Activated T-cell treated with anti-CD3 and anti-CD28 coated beads for 4 hours (primary cell): Measurements from ENCODE around the gene GSC.
"Not testable (repeated sequence)": the region's sequence is repeated elsewhere in the genome, so short reads cannot be mapped to it uniquely, and the experiment has no call there.

ENCODE experiments used
- DNase-seq: peaks from one replicate; pipeline ENCODE4 v3.0.0-alpha.2; 2020

GSC gene

DNA sequence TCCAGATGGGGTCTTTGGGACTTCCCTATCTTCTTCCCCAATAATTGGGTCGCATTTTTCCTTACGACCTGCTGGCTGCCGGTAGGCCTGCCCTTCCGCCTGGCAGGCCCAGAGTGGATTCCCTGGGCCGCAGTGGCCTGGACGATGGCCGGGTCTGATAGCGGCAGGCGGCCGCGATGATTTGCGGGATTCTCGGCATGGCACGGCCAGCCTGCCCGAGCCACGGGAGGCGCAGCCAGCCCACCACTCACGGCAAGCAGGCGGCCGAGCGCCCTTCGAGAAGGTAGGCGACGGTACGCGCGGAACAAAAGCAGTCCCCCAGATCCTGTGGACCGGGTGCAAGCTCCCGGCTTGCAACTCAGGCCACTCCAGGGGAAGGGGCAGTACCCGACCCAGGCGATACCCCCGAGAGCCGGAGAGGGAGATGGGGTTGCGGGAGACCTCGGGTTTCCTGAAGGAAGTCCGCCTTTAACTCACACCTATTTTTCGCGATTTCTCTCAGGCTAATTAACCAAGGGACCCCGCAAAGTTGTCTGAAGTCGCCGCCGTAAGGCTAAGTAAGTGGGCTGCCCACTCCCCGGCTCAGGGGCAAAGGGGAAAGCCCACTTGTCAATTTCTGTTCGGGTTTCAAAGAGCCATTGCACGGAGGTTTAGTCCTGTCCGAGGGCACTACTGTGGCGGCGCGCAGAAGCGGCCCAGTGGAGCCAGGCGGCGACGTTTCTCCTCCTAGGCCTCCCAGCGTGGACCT, 1.4 kb upstream of the GSC start:
- DNase-seq, result no peak

- DNase-seq, result no peak
These were observed 873 bp upstream of the GSC start for GRCh38 chr14:94770815-94771157.

GRCh38 chr14:94770251-94770749, 387 bp upstream of the GSC start:
- no peak for DNase-seq

DNA sequence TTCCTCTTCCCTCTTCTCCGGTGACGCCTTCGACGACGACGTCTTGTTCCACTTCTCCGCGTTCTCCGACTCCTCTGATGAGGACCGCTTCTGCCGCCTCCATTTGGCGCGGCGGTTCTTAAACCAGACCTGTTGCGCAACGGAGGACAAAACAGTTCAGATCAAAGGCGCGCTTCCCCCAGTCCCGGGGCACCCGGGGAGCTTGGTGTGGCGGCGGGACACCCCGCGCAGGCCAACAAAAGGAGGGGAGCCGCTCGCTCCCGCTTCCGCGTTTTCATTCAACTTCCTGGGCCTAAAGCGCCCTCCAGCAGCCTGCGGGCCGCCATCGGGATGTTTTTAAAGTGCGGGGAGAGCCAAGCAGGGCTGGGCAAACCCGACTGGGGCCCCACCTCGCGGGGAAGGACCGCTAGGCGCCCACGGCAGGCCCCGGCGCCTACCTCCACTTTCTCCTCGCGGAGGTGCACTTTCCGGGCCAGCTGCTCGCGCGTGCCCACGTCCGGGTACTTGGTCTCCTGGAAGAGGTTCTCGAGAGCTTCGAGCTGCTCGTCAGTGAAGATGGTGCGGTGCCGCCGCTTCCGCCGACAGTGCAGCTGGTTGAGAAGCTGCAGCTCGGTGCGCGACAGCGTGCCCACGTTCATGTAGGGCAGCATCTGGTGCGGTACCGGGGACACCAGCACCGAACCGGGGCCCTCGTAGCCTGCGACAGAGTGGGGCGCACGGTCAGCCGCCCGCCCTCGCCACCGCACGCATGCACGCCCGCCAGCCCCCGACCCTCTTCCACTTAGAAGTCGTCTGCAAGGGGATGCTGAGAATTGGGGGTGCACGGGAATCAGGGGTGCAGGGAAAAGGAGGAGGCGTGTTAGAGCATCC, 1.2 kb downstream of the GSC start:
- DNase-seq, result no peak

- no peak for DNase-seq
These were observed 1.8 kb downstream of the GSC start for GRCh38 chr14:94768141-94768520.

- DNase-seq, result no peak
These were observed 2.5 kb downstream of the GSC start for GRCh38 chr14:94767321-94767878.

GRCh38 chr14:94764573-94764972, 5.3 kb downstream of the GSC start:
- DNase-seq, result no peak

- no peak for DNase-seq
These were observed 7.5 kb downstream of the GSC start for GRCh38 chr14:94762431-94762830.

GRCh38 chr14:94761997-94762377, 7.9 kb downstream of the GSC start:
- DNase-seq, result no peak

DNA sequence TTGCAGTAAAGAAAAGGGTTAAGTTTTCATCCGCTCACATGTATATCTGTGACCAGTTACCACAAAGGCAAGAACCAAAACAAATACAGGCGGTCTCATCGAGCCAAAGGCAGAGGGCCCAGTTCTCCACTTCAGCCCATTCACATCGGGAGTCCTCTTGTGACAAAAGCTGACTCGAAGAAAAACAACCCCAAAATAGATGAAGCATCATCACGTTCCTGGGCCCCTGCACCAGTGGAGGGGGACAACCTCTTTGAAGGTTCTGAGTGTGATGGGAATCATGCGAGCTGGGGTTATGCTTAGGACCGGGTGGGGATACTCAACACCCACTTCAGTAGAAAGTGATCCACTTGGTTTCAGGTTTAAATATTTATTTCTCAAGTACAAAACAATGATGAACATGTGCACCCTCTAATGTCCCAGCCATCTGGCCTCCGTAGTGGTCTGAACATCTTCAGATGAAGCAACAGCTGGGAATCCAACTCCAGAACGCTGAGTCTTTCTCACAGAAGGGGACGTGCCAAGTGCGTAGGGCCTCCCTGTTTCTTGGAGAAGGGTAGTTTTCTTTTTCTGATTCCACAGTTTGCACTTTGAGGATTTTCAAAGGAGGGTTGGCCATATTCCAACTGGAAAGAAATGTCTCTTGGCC, 8.4 kb downstream of the GSC start:
- no peak for DNase-seq

DNA sequence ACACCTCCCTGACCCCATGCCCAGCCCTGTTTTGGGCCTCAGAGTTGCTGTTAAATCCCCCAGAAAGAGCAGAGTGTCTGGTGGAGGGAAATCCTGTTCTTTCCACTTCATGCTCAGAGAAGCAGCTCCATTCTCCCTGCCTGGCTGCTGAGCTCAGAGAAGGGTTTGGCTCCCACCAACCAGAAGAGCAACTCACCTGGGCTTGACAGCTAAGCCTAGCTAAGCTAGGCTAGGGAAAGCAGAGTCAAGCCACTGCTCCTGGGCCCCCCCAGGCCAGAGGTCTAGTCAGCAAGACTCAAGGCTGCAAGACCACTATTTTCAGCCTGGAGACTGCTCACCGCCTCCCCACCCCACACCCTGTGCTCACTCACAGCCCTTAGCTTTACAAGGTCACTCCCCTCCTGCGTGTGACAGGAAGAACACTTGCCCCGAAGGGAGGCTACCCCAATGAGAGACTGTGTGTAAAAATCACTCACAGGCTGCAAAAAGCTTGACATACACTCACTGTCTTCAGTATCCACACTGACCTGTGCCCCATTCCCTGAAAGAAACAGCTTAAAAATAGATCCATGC, 13.5 kb downstream of the GSC start:
- DNase-seq, result no peak

DNA sequence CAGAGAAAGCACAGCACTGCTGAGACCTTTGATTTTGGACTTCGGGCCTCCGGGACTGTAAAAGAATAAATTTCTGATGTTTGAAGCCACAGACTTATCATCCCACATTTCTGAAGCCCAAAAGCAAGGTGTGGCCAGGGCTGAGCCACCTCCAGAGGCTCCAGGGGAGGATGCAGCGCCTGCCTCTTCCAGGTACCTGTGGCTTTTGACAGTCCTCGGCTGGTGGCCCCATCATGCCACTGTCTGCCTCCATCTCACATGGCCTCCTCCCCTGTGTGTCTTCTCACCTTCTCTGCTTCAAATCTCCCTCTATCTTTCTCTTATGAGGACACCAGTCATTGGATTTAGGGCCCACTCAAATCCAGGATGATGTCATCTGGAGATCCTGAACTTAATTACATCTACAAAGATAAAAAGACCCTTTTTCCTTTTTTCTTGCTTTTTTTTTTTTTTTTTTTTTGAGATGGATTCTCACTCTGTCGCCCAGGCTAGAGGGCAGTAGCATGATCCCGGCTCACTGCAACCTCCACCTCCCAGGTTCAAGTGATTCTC, 15.4 kb downstream of the GSC start:
- DNase-seq, result no peak

- no peak for DNase-seq
These were observed 17.1 kb downstream of the GSC start for GRCh38 chr14:94752591-94753436.

DNA sequence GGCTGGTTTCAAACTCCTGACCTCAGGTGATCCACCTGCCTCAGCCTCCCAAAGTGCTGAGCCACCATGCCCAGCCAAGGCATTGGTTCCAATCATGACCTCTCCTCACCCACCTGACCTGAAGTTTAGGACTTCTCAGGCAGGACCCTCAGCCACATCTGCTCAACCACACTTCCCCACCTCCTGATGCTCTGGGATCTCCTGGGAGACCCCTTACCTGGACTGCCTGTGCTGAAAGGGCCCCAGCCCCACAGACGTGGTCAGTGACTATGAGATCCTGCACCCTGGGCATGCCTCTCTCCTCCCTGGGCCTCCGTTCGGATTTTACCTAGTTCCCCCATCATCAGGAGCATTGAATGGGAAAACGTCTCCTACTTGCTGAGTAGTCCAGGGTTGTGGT, 18.0 kb downstream of the GSC start:
- no peak for DNase-seq

- DNase-seq, result no peak
These were observed 18.6 kb downstream of the GSC start for GRCh38 chr14:94751321-94751720.

DNA sequence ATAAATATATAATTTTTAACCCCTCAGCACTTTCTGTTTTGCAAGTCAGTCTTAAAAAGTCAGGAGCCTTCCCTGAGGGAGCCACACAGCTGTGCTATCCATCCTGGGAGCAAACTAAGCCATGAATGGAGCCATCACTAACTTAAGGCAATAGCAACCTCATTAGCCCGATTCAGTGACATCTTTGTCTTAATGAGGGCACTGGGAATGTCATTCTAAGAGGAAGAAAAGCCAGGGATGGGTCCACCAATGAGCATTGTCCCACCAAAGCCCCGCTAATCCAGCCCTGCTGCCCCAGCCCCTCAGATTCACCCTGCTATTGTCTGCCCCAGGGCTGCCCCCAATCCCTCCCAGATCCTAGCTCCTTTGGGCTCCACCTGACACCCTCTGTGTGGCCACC, 19.5 kb downstream of the GSC start:
- no peak for DNase-seq

DNA sequence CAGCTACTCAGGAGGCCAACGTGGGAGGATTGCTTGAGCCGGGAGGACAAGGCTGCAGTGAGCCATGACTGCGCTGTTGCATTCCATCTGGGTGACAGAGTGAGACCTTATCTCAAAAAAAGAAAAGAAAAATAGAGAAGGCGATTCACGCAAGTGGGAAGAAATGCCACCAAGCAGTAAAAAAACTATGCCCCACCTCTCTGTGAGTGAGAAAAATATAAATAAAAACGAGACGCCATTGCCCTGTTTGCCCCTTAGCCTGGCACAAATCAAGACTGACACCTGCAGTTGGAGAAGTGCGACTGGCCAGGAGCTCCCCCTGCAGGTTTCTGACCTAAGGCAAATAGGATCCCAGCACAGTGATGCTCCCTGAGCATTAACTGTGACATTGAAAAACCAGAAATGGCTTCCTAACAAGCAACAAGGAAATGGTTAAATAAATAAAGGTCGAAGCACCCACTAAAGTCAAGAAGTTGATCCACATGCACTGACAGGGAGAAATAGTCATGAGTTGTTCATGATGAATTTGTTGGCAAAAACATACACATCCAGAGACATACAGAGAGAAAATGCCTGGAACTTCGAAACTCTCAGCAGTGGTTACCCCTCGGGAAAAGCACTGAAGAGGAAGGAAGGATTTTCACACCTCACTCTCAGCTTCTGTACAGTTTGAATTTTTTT, 21.1 kb downstream of the GSC start:
- DNase-seq, result no peak

DNA sequence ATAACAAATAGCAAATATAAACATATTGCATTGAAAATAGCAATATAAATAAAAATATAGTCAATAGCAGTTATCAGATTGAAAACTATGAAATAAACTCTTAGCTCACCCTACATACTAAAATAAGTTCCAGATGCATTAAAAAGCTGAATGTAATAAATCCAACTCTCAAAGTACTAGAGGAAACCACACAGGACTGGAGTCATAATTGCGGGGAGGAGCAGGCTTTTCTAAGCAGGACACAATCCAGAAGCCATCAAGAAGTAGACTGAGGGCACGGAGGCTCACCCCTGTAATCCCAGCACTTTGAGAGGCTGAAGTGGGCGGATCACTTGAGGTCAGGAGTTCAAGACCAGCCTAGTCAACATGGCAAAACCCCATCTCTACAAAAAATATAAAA, 22.2 kb downstream of the GSC start:
- no peak for DNase-seq

- DNase-seq, result not testable (repeated sequence)
These were observed 22.8 kb downstream of the GSC start for GRCh38 chr14:94747153-94747552.

DNA sequence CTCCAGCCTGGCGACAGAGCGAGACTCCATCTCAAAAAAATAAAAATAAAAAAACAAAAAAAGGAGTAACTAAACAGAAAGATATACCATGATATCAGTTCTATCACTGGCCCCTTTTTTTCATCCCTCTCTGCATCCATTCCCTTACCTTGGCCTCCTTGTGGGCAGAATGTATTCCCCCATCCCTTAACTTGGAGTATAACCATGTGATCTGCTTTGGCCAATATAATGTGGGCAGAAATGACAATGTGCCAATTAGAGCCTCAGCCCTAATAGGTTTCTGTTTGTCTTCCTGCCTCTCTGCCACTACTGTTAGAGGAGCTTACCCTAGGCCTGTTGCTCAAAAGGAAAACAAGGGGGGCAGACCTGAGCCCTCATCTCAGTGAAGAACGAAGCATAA, 23.8 kb downstream of the GSC start:
- DNase-seq, result no peak

- no peak for DNase-seq
These were observed 31.2 kb downstream of the GSC start for GRCh38 chr14:94738751-94739150.
